CD4-positive, alpha-beta T cell treated with Interleukin-4 for 4 hours (primary cell): ENCODE results near the gene PCSK9.

Experiments used
- DNase-seq: peaks from one replicate; pipeline ENCODE4 v3.0.0-alpha.2; 2020

The PCSK9 gene

GRCh38 chr1:55039342-55040082 lies at the start of gene PCSK9:
TSS of gene PCSK9 (plus strand) at chr1:55039548. CDS start at chr1:55039838, 290 bp downstream.
- no peak for DNase-seq

- DNase-seq: no peak
These were observed 49.2 kb upstream of the PCSK9 start for GRCh38 chr1:54989968-54990810.

- no peak for DNase-seq
These were observed 48.4 kb upstream of the PCSK9 start for GRCh38 chr1:54990916-54991315.

- no peak for DNase-seq
These were observed 47.4 kb upstream of the PCSK9 start for GRCh38 chr1:54991939-54992338.

GRCh38 chr1:54993140-54993539 lies 46.2 kb upstream of the PCSK9 start:
- no peak for DNase-seq

GRCh38 chr1:54994355-54994990 lies 44.9 kb upstream of the PCSK9 start:
- no peak for DNase-seq

GRCh38 chr1:54995013-54995760 lies 44.2 kb upstream of the PCSK9 start:
- no peak for DNase-seq

- peak; percentile 44 for DNase-seq
These were observed 43.5 kb upstream of the PCSK9 start for GRCh38 chr1:54995835-54996234.

- DNase-seq: peak; percentile 75
These were observed 42.9 kb upstream of the PCSK9 start for GRCh38 chr1:54996359-54996868.

- DNase-seq: no peak
These were observed 42.3 kb upstream of the PCSK9 start for GRCh38 chr1:54996869-54997710.

GRCh38 chr1:54997711-54997986 lies 41.7 kb upstream of the PCSK9 start:
- no peak for DNase-seq

GRCh38 chr1:54998100-54998499 lies 41.2 kb upstream of the PCSK9 start:
- DNase-seq: no peak

GRCh38 chr1:54998677-54999076 lies 40.7 kb upstream of the PCSK9 start, which contains the start of gene BSND:
TSS of gene BSND (plus strand) at chr1:54998933. CDS start at chr1:54999187, 254 bp downstream.
- no peak for DNase-seq

- no peak for DNase-seq
These were observed 39.0 kb upstream of the PCSK9 start for GRCh38 chr1:55000110-55001085.

GRCh38 chr1:55001311-55001710 lies 38.0 kb upstream of the PCSK9 start:
- no peak for DNase-seq

- DNase-seq: no peak
These were observed 36.7 kb upstream of the PCSK9 start for GRCh38 chr1:55002686-55003085.

GRCh38 chr1:55005351-55006140 lies 33.8 kb upstream of the PCSK9 start:
- DNase-seq: no peak

- no peak for DNase-seq
These were observed 32.4 kb upstream of the PCSK9 start for GRCh38 chr1:55006931-55007330.

GRCh38 chr1:55007625-55008024 lies 31.7 kb upstream of the PCSK9 start:
- no peak for DNase-seq
